HepG2 (cell line): ENCODE data around the gene KDR. TPM values are rescaled to one million over a fixed set of nuclear protein-coding genes. Genes with fewer than 3 reads are reported as not detected.

Experiments
- ATAC-seq: fragments of 200-7000 bp; cut with Tn5 transposase; 3 replicates; pipeline ENCODE4 v1.9.1; 2020; ENCODE audit warnings: mild to moderate bottlenecking, moderate library complexity
- BruUV-seq: library from RNA; stranded (reverse); fragments of 400-500 nt; replicated peaks from 2 replicates; lab custom pipeline; 2021; lab: Mats Ljungman, UMichigan
- CTCF ChIA-PET: fragments of 300-600 bp; formaldehyde crosslinking; extraction: SDS; loops from one replicate; lab custom pipeline; 2021; ENCODE audit warnings: low total read pairs, inconsistent platforms, low intra/inter-chr PET ratio; lab: Yijun Ruan, JAX
- POLR2A ChIA-PET: fragments of 350-600 bp; sonication (Branson Sonifier 250); formaldehyde crosslinking; loops from one replicate; lab custom pipeline; 2020; ENCODE audit warnings: antibody characterized with exemption, inconsistent platforms; lab: Yijun Ruan, JAX
- DNase-seq: peaks from one replicate; pipeline ENCODE4 v3.0.0-alpha.2; 2015; ENCODE audit warnings: low spot score
- FAIRE-seq: peaks from 3 replicates; lab custom pipeline; 2011; peaks lifted over from hg19 to GRCh38; lab: Jason Lieb, UNC
- H2AFZ ChIP-seq: one replicate; pipeline ENCODE4 v1.6.1; 2011; ENCODE audit warnings: low read length, inconsistent platforms
- H3K27ac ChIP-seq: fragments of 300-600 bp; 3 replicates; pipeline ENCODE4 v1.8.0; 2011; ENCODE audit warnings: mixed run types, mild to moderate bottlenecking, mixed read lengths, low read length, inconsistent platforms; ENCODE audit not compliant: insufficient read depth; ENCODE audit errors: extremely low read length
- H3K27me3 ChIP-seq, 2 experiments: fragments of 200-600 bp in 1 of 2; 2 replicates in 1 of 2; 3 replicates in 1 of 2; pipeline versions ENCODE4 v1.6.0 to v1.8.0; 2011; ENCODE audit warnings: low read length in 2 of 2, mild to moderate bottlenecking in 2 of 2, moderate library complexity in 2 of 2, inconsistent platforms in 1 of 2; ENCODE audit not compliant: insufficient read depth in 2 of 2, control insufficient read depth in 1 of 2
- H3K36me3 ChIP-seq, 2 experiments: fragments of 200-600 bp in 1 of 2; replicated peaks in 1 of 2; 2 replicates in 1 of 2; 3 replicates in 1 of 2; pipeline versions ENCODE4 v1.5.1 to v1.8.0; 2011; ENCODE audit warnings: low read length in 2 of 2, inconsistent platforms in 1 of 2; ENCODE audit not compliant: insufficient read depth in 2 of 2, control insufficient read depth in 1 of 2
- H3K4me1 ChIP-seq: 2 replicates; pipeline ENCODE4 v1.5.1; 2012; ENCODE audit warnings: low read length, inconsistent platforms; ENCODE audit not compliant: insufficient read depth
- H3K4me2 ChIP-seq: 2 replicates; pipeline ENCODE4 v1.6.0; 2011; ENCODE audit warnings: low read depth, low read length, inconsistent platforms
- H3K4me3 ChIP-seq, 3 experiments: fragments of 200-600 bp in 1 of 3; sonication (generic), shearing (Covaris generic) in 1 of 3; replicated peaks in 1 of 3; 2 replicates each; pipeline ENCODE4 v1.5.1; 2011 to 2016; ENCODE audit warnings: low read length in 3 of 3, inconsistent platforms in 2 of 3, low read depth in 2 of 3, mild to moderate bottlenecking in 2 of 3, control low read depth in 1 of 3, mixed read lengths in 1 of 3; ENCODE audit not compliant: insufficient read depth in 1 of 3
- H3K79me2 ChIP-seq: one replicate; pipeline ENCODE4 v1.6.1; 2011; ENCODE audit warnings: low read length, inconsistent platforms; ENCODE audit not compliant: insufficient read depth
- H3K9ac ChIP-seq: 2 replicates; pipeline ENCODE4 v1.6.0; 2011; ENCODE audit warnings: mild to moderate bottlenecking, low read depth, low read length, inconsistent platforms; ENCODE audit not compliant: insufficient read depth
- H3K9me3 ChIP-seq: 2 replicates; pipeline ENCODE4 v1.5.1; 2012; ENCODE audit warnings: mild to moderate bottlenecking, low read length
- H4K20me1 ChIP-seq: 2 replicates; pipeline ENCODE4 v1.6.0; 2011; ENCODE audit warnings: inconsistent platforms, mild to moderate bottlenecking, low read length, moderate library complexity; ENCODE audit not compliant: insufficient read depth
- ARID2 ChIP-seq: sonication (generic); formaldehyde crosslinking; IDR thresholded peaks from 2 replicates; pipeline ENCODE4 v1.8.1; 2022; ENCODE audit warnings: mild to moderate bottlenecking, missing genetic modification reagents, borderline replicate concordance
- BORCS8-MEF2B ChIP-seq: sonication (generic); formaldehyde crosslinking; IDR thresholded peaks from 2 replicates; pipeline ENCODE4 v1.8.0; 2022; ENCODE audit warnings: mild to moderate bottlenecking, missing genetic modification reagents
- HOXA9 ChIP-seq: sonication (generic); formaldehyde crosslinking; IDR thresholded peaks from 2 replicates; pipeline ENCODE4 v1.8.1; 2022; ENCODE audit warnings: missing genetic modification reagents, mild to moderate bottlenecking, moderate library complexity, borderline replicate concordance
- RARA ChIP-seq: IDR thresholded peaks from 2 replicates; pipeline ENCODE4 v1.6.1; 2016; ENCODE audit warnings: missing genetic modification reagents, missing compliant biosample characterization
- TBX2 ChIP-seq: sonication (generic); formaldehyde crosslinking; IDR thresholded peaks from 2 replicates; pipeline ENCODE4 v1.5.0; 2020; ENCODE audit warnings: missing genetic modification reagents, mild to moderate bottlenecking, borderline replicate concordance
- ZNF224 ChIP-seq: sonication (generic); formaldehyde crosslinking; IDR thresholded peaks from 2 replicates; pipeline ENCODE4 v1.5.0; 2020; ENCODE audit warnings: mild to moderate bottlenecking, missing genetic modification reagents
- ZNF496 ChIP-seq: sonication (generic); formaldehyde crosslinking; IDR thresholded peaks from 2 replicates; pipeline ENCODE4 v1.8.1; 2023; ENCODE audit warnings: mild to moderate bottlenecking, moderate library complexity, missing genetic modification reagents; ENCODE audit not compliant: insufficient replicate concordance
- ZSCAN31 ChIP-seq: sonication (generic); formaldehyde crosslinking; IDR thresholded peaks from 2 replicates; pipeline ENCODE4 v1.5.0; 2020; ENCODE audit warnings: low read depth, mild to moderate bottlenecking, missing genetic modification reagents
- WGBS: methylation state at CpG from one replicate; pipeline ENCODE4 v1.1.6; 2017; ENCODE audit warnings: low lambda C conversion rate; 5-methylcytosine and 5-hydroxymethylcytosine counted together
- in situ Hi-C: cut with HindIII; loops from 2 replicates; pipeline ENCODE4 v1.10.0; 2017; ENCODE audit warnings: low pct_unique_long_range_greater_than_20kb; ENCODE audit not compliant: extremely low pct_ligation_motif_present
- intact Hi-C: fragments of 100-400 bp; cut with micrococcal nuclease; formaldehyde crosslinking; loops from one replicate; pipeline ENCODE4 v1.10.0; 2022; ENCODE audit not compliant: unreplicated experiment
- polyA plus RNA-seq, 8 experiments: library from polyadenylated mRNA; depleted of rRNA in 3 of 8; stranded (reverse) in 7 of 8; unstranded in 1 of 8; fragments of >200 nt; fragmentation: Illumina TruSeq in 4 of 8; extraction: Trizol in 4 of 8; gene quantifications; 2 replicates each; pipeline versions ENCODE4 v1.2.1 to v1.2.3, GENCODE V29; 2011 to 2016; ENCODE audit warnings: low read depth in 4 of 8, missing spikeins in 1 of 8, mixed read lengths in 1 of 8; ENCODE audit not compliant: insufficient read depth in 1 of 8
- total RNA-seq, 5 experiments: library from RNA; depleted of rRNA; stranded (reverse); fragments of >200 nt; fragmentation: Illumina TruSeq; extraction: Trizol; gene quantifications; 2 replicates each; pipeline ENCODE4 v1.2.3, GENCODE V29; 2016; ENCODE audit warnings: low read depth in 1 of 5
- TF ChIP-seq, protein P1 (sequence below): IDR thresholded peaks from 2 replicates; pipeline ENCODE4 v1.6.1; 2018; ENCODE audit warnings: missing genetic modification reagents
- TF ChIP-seq, protein P2 (sequence below): sonication (generic); formaldehyde crosslinking; IDR thresholded peaks from 2 replicates; pipeline ENCODE4 v1.4.0; 2020; ENCODE audit warnings: mild to moderate bottlenecking, missing genetic modification reagents

Gene KDR
- total and polyA plus RNA-seq, 2 of the 13 experiments (the other 11 are each of a cell fraction or from before 2014, with no cell fraction given): not detected

- in situ Hi-C loops: no loop called here
- Histone ChIP-seq H3K79me2 (no peaks in the 10 kb centered on the region), H3K9me3 (no peaks in the 10 kb centered on the region), H4K20me1 (no peaks in the 10 kb centered on the region), H3K9ac (no peak overlapping the region), H3K4me2 (no peak overlapping the region), H3K4me1 (no peaks in the 10 kb centered on the region), H3K27me3 (0 out of 5 replicates have a peak, but pooled peaks cover 0 to 1% of the 10 kb centered on the region in 2 experiments), H3K27ac (no peak overlapping the region), H3K4me3 (no peak overlapping the region)
- BruUV-seq: no TSS peak
- FAIRE-seq (no peak), DNase-seq (no peak)
- CTCF ChIA-PET: no interaction called here
- 7% methylated on average over 8 of the region's 8 CpGs for WGBS
- intact Hi-C loops: no loop called here
- no peak for TF ChIP-seq ARID2
- no peak for TF ChIP-seq ZSCAN31
- TF ChIP-seq, protein P1, sequence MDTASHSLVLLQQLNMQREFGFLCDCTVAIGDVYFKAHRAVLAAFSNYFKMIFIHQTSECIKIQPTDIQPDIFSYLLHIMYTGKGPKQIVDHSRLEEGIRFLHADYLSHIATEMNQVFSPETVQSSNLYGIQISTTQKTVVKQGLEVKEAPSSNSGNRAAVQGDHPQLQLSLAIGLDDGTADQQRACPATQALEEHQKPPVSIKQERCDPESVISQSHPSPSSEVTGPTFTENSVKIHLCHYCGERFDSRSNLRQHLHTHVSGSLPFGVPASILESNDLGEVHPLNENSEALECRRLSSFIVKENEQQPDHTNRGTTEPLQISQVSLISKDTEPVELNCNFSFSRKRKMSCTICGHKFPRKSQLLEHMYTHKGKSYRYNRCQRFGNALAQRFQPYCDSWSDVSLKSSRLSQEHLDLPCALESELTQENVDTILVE (CRISPR knock-in tag): no peak
- no peak for TF ChIP-seq BORCS8-MEF2B (CRISPR knock-in tag)
- no peak for TF ChIP-seq ZNF224 (CRISPR knock-in tag)
- no peak for TF ChIP-seq TBX2 (CRISPR knock-in tag)
- TF ChIP-seq, protein P2, sequence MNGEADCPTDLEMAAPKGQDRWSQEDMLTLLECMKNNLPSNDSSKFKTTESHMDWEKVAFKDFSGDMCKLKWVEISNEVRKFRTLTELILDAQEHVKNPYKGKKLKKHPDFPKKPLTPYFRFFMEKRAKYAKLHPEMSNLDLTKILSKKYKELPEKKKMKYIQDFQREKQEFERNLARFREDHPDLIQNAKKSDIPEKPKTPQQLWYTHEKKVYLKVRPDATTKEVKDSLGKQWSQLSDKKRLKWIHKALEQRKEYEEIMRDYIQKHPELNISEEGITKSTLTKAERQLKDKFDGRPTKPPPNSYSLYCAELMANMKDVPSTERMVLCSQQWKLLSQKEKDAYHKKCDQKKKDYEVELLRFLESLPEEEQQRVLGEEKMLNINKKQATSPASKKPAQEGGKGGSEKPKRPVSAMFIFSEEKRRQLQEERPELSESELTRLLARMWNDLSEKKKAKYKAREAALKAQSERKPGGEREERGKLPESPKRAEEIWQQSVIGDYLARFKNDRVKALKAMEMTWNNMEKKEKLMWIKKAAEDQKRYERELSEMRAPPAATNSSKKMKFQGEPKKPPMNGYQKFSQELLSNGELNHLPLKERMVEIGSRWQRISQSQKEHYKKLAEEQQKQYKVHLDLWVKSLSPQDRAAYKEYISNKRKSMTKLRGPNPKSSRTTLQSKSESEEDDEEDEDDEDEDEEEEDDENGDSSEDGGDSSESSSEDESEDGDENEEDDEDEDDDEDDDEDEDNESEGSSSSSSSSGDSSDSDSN: no peak
- TF ChIP-seq RARA (CRISPR knock-in tag): no peak
- TF ChIP-seq HOXA9 (CRISPR knock-in tag): no peak
- TF ChIP-seq ZNF496 (CRISPR knock-in tag): no peak
- TF ChIP-seq, all 625 proteins: peak for 0
- POLR2A ChIA-PET: no interaction called here
- Histone ChIP-seq H2AFZ (no peak overlapping the region), H3K36me3 (no peaks in the 10 kb centered on the region)
- no peak for ATAC-seq
These were observed 92.1 kb downstream of the KDR start for GRCh38 chr4:55033296-55033695.
